LNCaP clone FGC (cell line): ENCODE data around the gene PRR36.

Experiments
- DNase-seq: peaks from one replicate; pipeline ENCODE4 v3.0.0-alpha.2; 2011; ENCODE audit warnings: low read depth
- H3K4me3 ChIP-seq: 2 replicates; pipeline ENCODE4 v1.5.1; 2011; ENCODE audit warnings: mild to moderate bottlenecking, low read depth, low read length, control low read depth
- TF ChIP-seq, protein P1 (sequence below): IDR thresholded peaks from 2 replicates; pipeline ENCODE4 v1.5.1; 2012; ENCODE audit warnings: mild to moderate bottlenecking; ENCODE audit not compliant: control insufficient read depth, insufficient read depth; ENCODE audit errors: extremely low read depth

PRR36 gene

DNA sequence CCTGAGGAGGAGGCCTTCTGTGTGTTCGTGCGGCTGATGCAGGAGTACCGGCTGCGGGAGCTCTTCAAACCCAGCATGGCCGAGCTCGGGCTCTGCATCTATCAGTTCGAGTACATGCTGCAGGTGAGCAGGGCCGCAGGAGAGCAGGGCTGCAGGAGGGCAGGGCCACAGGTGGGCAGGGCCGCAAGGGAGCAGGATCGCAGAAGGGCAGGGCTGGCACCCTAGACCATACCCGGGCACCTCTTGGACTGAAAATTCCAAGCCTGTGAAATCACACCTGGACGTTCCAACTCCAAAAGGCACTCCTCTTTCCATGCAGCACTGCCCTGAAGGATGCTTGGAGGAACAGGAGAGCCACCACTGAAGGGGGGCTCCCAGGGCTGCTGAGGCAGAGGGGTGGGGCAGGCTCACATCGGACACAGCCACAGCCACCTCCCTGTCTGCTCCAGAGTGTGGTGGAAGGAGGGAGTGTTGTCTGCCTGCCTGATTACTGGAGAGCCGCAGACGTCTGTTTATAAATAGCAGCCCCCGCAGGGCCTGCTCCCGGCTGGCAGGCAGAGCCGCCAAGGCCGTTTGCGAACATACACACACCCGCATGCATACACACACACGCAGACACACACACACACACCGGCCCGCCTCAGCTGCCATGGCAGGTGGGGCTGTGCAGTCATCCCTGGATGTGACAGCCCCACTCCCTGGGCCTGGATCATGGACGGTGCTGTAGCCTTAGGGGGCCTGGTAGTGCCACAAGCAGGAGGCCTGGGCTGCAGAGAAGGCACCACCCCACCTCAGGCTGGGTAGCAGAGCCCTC lies 24.0 kb downstream of the PRR36 start:
- DNase-seq, result no peak
- no peak overlapping the region for H3K4me3 ChIP-seq
- TF ChIP-seq, protein P1, sequence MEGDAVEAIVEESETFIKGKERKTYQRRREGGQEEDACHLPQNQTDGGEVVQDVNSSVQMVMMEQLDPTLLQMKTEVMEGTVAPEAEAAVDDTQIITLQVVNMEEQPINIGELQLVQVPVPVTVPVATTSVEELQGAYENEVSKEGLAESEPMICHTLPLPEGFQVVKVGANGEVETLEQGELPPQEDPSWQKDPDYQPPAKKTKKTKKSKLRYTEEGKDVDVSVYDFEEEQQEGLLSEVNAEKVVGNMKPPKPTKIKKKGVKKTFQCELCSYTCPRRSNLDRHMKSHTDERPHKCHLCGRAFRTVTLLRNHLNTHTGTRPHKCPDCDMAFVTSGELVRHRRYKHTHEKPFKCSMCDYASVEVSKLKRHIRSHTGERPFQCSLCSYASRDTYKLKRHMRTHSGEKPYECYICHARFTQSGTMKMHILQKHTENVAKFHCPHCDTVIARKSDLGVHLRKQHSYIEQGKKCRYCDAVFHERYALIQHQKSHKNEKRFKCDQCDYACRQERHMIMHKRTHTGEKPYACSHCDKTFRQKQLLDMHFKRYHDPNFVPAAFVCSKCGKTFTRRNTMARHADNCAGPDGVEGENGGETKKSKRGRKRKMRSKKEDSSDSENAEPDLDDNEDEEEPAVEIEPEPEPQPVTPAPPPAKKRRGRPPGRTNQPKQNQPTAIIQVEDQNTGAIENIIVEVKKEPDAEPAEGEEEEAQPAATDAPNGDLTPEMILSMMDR, result no peak

DNA sequence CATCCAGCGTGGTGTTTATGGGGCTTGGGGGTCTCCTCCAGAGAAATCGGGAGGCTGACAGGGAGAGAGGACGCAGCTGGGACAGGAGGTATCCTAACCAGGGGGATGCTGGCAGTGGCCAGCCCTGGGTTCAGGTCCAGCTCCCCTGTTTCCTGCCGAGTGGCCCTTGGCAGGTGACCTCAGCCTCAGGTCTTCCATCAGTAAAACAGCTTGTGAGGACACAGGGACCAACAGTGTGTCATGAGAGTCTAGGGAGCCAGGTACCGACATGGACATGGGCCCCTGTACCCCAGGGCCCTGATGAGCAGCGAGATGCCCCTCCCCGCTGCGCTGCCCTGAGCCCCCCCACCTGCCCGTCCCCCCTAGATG lies 24.6 kb downstream of the PRR36 start:
- no peak overlapping the region for H3K4me3 ChIP-seq
- TF ChIP-seq, protein P1, result no peak
- no peak for DNase-seq

DNA sequence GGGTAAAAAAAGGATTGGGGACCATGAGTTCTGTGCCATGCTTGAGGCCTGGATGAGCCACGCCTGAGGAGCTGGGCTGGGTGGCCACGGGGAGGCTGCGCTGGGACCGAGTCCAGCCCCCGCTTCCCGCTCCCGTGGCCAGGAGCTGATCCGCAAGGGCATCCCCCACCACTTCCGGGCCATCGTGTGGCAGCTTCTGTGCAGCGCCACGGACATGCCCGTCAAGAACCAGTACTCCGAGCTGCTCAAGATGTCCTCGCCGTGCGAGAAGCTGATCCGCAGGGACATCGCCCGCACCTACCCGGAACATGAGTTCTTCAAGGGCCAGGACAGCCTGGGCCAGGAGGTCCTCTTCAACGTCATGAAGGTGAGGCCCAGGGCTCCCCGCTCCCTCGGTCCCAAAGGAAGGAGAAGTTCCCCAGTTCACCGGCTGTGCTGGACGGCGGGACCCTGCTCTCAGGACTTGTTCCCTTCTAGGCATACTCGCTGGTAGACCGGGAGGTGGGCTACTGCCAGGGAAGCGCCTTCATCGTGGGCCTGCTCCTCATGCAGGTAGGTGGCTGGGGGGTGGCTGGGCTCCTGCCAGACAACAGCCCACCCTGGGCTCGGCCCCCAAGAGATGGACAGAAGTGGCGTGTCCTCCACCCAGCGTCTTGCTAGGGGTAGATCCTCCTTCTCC lies 25.3 kb downstream of the PRR36 start:
- no peak for DNase-seq
- H3K4me3 ChIP-seq, result no peak overlapping the region
- TF ChIP-seq, protein P1, result no peak

DNA sequence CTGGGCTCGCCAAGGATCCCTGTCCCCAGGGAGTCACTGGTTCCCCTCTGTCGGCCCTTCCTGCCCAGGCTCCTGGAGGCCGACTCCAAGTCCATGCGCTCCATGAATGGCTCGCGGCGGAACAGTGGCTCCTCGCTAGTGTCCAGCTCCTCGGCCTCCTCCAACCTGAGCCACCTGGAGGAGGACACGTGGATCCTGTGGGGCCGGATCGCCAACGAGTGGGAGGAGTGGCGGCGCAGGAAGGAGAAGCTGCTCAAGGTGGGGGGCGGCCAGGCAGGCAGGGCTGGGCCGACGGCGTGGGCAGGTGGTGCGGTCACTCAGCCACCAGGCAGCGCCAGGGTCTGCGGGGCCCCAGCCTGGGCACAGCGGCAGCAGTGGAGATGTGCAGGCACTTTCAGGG lies 26.5 kb downstream of the PRR36 start:
- no peak for DNase-seq
- TF ChIP-seq, protein P1, result no peak
- H3K4me3 ChIP-seq, result no peak overlapping the region

DNA sequence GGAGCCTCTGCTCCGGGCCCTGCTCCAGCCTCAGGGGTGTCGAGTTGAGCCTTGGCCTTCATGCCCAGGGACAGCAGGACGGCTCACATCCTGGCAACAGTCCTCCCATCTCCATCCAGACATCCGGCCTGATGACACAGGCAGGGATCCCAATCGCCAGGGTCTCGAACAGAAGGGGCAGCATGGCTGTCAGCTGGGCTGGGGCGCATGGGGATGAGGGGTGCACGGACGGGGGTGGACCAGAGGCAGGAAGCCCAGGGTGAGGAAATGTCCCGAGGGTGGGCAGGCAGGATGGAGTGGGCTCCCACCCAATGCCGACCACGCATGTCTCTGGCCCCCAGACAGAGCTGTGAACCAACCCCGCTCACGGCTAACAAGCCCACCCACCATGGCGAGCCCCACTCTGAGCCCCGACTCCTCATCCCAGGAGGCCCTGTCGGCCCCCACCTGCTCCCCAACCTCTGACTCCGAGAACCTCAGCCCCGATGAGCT lies 28.0 kb downstream of the PRR36 start:
- no peak overlapping the region for H3K4me3 ChIP-seq
- TF ChIP-seq, protein P1, result no peak
- DNase-seq, result no peak

DNA sequence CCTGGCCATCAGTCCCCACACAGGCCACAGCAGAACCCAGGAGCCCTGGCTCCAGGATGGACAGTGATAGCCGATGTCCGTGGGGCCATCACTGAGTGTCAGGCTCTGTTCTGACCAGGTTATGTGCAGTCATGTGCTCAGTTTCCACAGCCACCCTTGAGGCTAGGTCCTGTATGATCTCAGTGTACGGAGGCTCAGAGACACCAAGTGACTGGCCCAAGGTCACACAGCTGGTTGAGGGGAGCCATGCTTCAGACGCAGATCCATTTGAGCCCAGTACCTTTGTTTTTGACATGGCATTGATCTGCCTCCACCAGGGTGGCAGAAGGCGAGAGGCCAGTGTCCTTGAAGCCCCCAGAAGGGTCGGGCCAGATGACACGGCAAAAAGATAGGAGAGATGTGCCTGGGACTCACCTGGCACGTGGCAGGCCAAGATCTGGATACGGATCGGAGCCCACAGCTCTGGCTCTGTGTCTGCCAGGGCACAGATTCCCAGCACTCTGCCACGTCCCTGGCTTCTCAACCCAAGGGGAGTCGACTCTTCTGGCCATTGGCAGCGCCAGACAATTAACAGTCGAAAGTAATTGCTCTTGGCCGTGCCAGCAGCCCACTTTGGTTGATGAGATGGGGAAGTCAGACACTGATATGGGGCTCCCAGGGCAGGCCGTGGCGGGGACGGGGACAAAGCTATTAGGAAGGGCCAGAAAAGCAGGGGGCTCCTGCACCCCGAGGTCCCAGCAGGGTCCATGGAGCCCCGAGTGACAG lies 28.6 kb downstream of the PRR36 start:
- H3K4me3 ChIP-seq, result no peak overlapping the region
- no peak for DNase-seq
- TF ChIP-seq, protein P1, result no peak
